ENCODE data around the gene EMILIN2. TPM values are rescaled to one million over a fixed set of nuclear protein-coding genes. Genes with fewer than 3 reads are reported as not detected.

The EMILIN2 gene
- total RNA-seq, 5 donors from 2014 or later (not counting 1 experiment from before 2014, with no cell fraction given), result 3.3 to 19.2 (median 15.0) TPM

GRCh38 chr18:2883076-2883735 lies 36.4 kb downstream of the EMILIN2 start:
- Histone ChIP-seq H3K4me1 (ENCODE audit: control insufficient read depth in 1 of 2, extremely low read depth in 1 of 2, insufficient read depth in 2 of 2, low read length in 2 of 2) (peaks cover 24 to 46% of the 10 kb centered on the region in 2 experiments), H3K27ac (ENCODE audit: low read length) (peak overlapping the region; percentile 77), H3K36me3 (ENCODE audit: control insufficient read depth in 2 of 2, extremely low read depth in 1 of 2, insufficient read depth in 1 of 2, low read length in 1 of 2) (no peaks in the 10 kb centered on the region), H3K27me3 (replicated peaks in 1 of 2; ENCODE audit: control insufficient read depth in 2 of 2, extremely low read depth in 1 of 2, insufficient read depth in 2 of 2, low read length in 1 of 2) (no peaks in the 10 kb centered on the region), H3K9me3 (peaks cover 9% of the 10 kb centered on the region), H3K4me3 (ENCODE audit: control insufficient read depth in 1 of 2, extremely low read depth in 1 of 2, low read length in 1 of 2) (peak overlapping the region in 1 of 2 donors; percentile 35)
- peak; percentile 93 to 97 (median 94) for ATAC-seq (replicated peaks in 1 of 4)
- 32% methylated on average over 8 of the region's 10 CpGs for WGBS (ENCODE audit: insufficient coverage)
- Mint-ChIP-seq H3K27ac (peak overlapping the region; percentile 92 to 97), H3K9me3 (peaks cover 10 to 16% (median 11%) of the 10 kb centered on the region in 3 donors), H3K36me3 (peaks cover 7% of the 10 kb centered on the region), H3K27me3 (no peaks in the 10 kb centered on the region), H3K4me1 (peaks cover 34 to 51% (median 44%) of the 10 kb centered on the region in 3 donors), H3K4me3 (peak overlapping the region; percentile 21 to 81 (median 45))
- ChIA-PET CTCF (interaction anchor here in 1 of 2 donors (0.5 to 0.6 kb wide), 2 partner anchors 297 to 821 kb away, joined by 4 to 5 read pairs; no protein-coding TSS in a partner anchor), POLR2A (interaction anchor here in 1 of 2 donors (0.6 to 0.7 kb wide), 2 partner anchors 163 to 207 kb away, joined by 3 to 9 read pairs; no protein-coding TSS in a partner anchor)
- DNase-seq, result peak in 29 of 35 experiments; percentile 25 to 66 (median 39)

DNA sequence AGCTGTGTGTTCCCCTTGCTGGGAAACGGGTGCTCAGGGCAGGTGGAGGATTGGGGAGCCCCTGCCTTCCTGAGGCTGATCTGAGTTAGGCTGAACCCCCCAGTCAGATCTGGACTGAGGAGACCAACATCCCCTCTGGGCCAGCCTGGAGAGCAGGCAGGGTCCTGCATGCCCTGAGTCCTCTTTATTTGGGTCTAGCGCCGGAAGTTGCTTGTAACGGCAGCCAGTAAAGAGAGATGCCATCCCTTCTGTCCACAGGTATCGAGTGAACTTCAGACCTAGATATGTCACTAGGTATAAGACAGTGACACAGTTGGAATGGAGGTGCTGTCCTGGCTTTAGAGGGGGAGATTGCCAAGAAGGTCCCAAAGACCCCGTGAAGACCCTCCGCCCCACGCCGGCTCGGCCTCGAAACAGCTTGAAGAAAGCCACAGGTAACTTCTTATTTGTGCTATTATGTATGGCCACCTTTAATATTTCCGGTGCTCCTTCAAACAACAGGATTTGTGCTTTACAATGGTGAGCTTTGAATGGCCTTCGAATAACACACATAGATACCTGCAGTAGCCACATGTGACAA lies 38.0 kb downstream of the EMILIN2 start:
- Mint-ChIP-seq H3K9me3 (peaks cover 10 to 16% (median 11%) of the 10 kb centered on the region in 3 donors), H3K36me3 (peaks cover 7% of the 10 kb centered on the region), H3K4me3 (no peak overlapping the region), H3K27me3 (no peaks in the 10 kb centered on the region), H3K27ac (peak overlapping the region in 1 of 2 donors; percentile 97), H3K4me1 (peaks cover 46 to 59% (median 47%) of the 10 kb centered on the region in 3 donors)
- ATAC-seq (replicated peaks in 1 of 4), result no peak
- no peak overlapping the region for H3K4me3 ChIP-seq (ENCODE audit: control insufficient read depth in 1 of 2, extremely low read depth in 1 of 2, low read length in 1 of 2)
- H3K27me3 ChIP-seq (replicated peaks in 1 of 2; ENCODE audit: control insufficient read depth in 2 of 2, extremely low read depth in 1 of 2, insufficient read depth in 2 of 2, low read length in 1 of 2), result no peaks in the 10 kb centered on the region
- POLR2A ChIA-PET, result interaction anchor here in 1 of 2 donors (0.6 kb wide), 1 partner anchor 103 kb away, joined by 5 read pairs; no protein-coding TSS in a partner anchor
- no peak overlapping the region for H3K27ac ChIP-seq (ENCODE audit: low read length)
- WGBS (ENCODE audit: insufficient coverage), result 100% methylated on average over 7 of the region's 13 CpGs
- H3K36me3 ChIP-seq (ENCODE audit: control insufficient read depth in 2 of 2, extremely low read depth in 1 of 2, insufficient read depth in 1 of 2, low read length in 1 of 2), result no peaks in the 10 kb centered on the region
- CTCF ChIA-PET, result no interaction called here
- peaks cover 29 to 54% of the 10 kb centered on the region in 2 experiments for H3K4me1 ChIP-seq (ENCODE audit: control insufficient read depth in 1 of 2, extremely low read depth in 1 of 2, insufficient read depth in 2 of 2, low read length in 2 of 2)
- peaks cover 9% of the 10 kb centered on the region for H3K9me3 ChIP-seq
- DNase-seq, result no peak

DNA sequence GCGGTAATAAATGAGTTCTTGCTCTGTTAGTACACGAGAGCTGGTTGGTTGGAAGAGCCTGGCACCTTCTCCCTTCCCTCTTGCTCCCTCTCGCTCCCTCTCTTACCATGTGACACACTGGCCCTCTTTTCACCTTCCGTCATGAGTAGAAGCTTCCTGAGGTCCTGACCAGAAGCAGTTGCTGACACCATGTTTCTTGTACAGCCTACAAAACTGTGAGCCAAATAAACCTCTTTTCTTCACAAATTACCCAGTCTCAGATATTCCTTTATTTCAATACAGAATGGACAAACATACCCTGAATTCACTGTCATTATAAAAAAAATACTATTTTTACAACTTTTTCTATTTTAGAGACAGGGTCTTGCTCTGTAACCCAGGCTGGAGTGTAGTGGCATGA lies 40.7 kb downstream of the EMILIN2 start:
- H3K27ac Mint-ChIP-seq, result no peak overlapping the region
- H3K4me1 ChIP-seq (ENCODE audit: control insufficient read depth in 1 of 2, extremely low read depth in 1 of 2, insufficient read depth in 2 of 2, low read length in 2 of 2), result peaks cover 44 to 55% of the 10 kb centered on the region in 2 experiments
- CTCF ChIA-PET, result no interaction called here

DNA sequence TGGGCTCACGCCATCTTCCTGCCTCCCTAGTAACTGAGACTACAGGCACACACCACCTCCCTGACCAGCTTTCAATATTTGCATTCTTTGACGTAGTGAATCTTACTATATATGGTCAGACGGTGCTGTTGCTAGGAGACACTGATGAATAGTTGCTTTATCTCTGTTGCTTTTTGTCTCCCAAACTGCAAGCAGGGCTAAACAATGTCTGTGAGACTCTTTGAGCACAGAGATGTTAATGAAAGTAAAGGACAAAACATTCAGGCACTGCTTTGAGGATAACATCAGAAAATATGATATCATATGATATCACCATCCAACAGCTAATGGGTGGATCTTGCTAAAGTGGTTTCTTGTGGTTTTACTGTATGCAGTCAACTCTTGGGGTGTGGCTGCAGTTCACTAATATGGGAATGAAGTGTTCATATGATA lies 43.0 kb downstream of the EMILIN2 start:
- POLR2A ChIA-PET, result interaction anchor here in 1 of 2 donors (0.6 to 0.9 kb wide), 2 partner anchors 9 to 383 kb away, joined by 3 read pairs; no protein-coding TSS in a partner anchor
- Mint-ChIP-seq H3K4me3 (peak overlapping the region in 1 of 3 donors; percentile 75), H3K36me3 (peaks cover 7% of the 10 kb centered on the region), H3K27me3 (no peaks in the 10 kb centered on the region), H3K9me3 (peaks cover 10 to 16% (median 11%) of the 10 kb centered on the region in 3 donors), H3K27ac (peak overlapping the region; percentile 71 to 85), H3K4me1 (peaks cover 46 to 66% (median 48%) of the 10 kb centered on the region in 3 donors)
- peak in 6 of 35 experiments; percentile 21 to 71 (median 25) for DNase-seq
- ATAC-seq (replicated peaks in 1 of 4), result peak; percentile 39 to 88 (median 52)
- Histone ChIP-seq H3K27ac (ENCODE audit: low read length) (peak overlapping the region; percentile 73), H3K9me3 (peaks cover 9% of the 10 kb centered on the region), H3K36me3 (ENCODE audit: control insufficient read depth in 2 of 2, extremely low read depth in 1 of 2, insufficient read depth in 1 of 2, low read length in 1 of 2) (no peaks in the 10 kb centered on the region), H3K4me3 (ENCODE audit: control insufficient read depth in 1 of 2, extremely low read depth in 1 of 2, low read length in 1 of 2) (no peak overlapping the region), H3K27me3 (replicated peaks in 1 of 2; ENCODE audit: control insufficient read depth in 2 of 2, extremely low read depth in 1 of 2, insufficient read depth in 2 of 2, low read length in 1 of 2) (no peaks in the 10 kb centered on the region), H3K4me1 (ENCODE audit: control insufficient read depth in 1 of 2, extremely low read depth in 1 of 2, insufficient read depth in 2 of 2, low read length in 2 of 2) (peaks cover 35 to 39% of the 10 kb centered on the region in 2 experiments)
- CTCF ChIA-PET, result interaction anchor here in 1 of 2 donors (0.7 to 1.6 kb wide), 2 partner anchors 13 to 253 kb away, joined by 3 to 5 read pairs; no protein-coding TSS in a partner anchor
- no CpG with 5 or more reads among the region's 3 CpGs for WGBS (ENCODE audit: insufficient coverage)

More for the DNA sequence above, 40.7 kb downstream of the EMILIN2 start:
- Histone ChIP-seq H3K9me3 (peaks cover 9% of the 10 kb centered on the region), H3K36me3 (ENCODE audit: control insufficient read depth in 2 of 2, extremely low read depth in 1 of 2, insufficient read depth in 1 of 2, low read length in 1 of 2) (no peaks in the 10 kb centered on the region), H3K27ac (ENCODE audit: low read length) (no peak overlapping the region), H3K4me3 (ENCODE audit: control insufficient read depth in 1 of 2, extremely low read depth in 1 of 2, low read length in 1 of 2) (no peak overlapping the region), H3K27me3 (replicated peaks in 1 of 2; ENCODE audit: control insufficient read depth in 2 of 2, extremely low read depth in 1 of 2, insufficient read depth in 2 of 2, low read length in 1 of 2) (no peaks in the 10 kb centered on the region)
- Mint-ChIP-seq H3K4me3 (no peak overlapping the region), H3K4me1 (peaks cover 55 to 71% (median 61%) of the 10 kb centered on the region in 3 donors), H3K9me3 (peaks cover 10 to 16% (median 11%) of the 10 kb centered on the region in 3 donors), H3K36me3 (peaks cover 7% of the 10 kb centered on the region), H3K27me3 (no peaks in the 10 kb centered on the region)
- DNase-seq (no peak), ATAC-seq (replicated peaks in 1 of 4) (no peak)
- POLR2A ChIA-PET, result no interaction called here
- WGBS (ENCODE audit: insufficient coverage), result 100% methylated on average over 1 of the region's 4 CpGs

DNA sequence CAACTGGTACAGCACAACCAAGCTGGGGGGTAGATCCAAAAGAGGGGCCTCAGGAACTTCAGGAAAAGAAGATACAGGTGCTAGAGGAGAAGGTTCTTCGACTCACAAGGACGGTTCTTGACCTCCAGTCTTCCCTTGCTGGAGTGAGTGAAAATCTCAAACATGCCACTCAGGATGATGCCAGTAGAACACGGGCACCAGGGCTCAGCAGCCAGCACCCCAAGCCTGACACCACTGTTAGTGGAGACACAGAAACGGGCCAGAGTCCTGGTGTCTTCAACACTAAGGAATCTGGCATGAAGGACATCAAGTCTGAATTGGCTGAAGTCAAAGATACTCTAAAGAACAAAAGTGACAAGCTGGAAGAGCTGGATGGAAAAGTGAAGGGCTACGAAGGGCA lies 43.8 kb downstream of the EMILIN2 start:
- WGBS (ENCODE audit: insufficient coverage), result 93% methylated on average over 5 of the region's 5 CpGs
- no peak for DNase-seq
- H3K27ac ChIP-seq (ENCODE audit: low read length), result peak overlapping the region; percentile 73
- peaks cover 9% of the 10 kb centered on the region for H3K9me3 ChIP-seq
- Mint-ChIP-seq H3K4me1 (peaks cover 46 to 66% (median 51%) of the 10 kb centered on the region in 3 donors), H3K9me3 (peaks cover 10 to 16% (median 11%) of the 10 kb centered on the region in 3 donors), H3K4me3 (peak overlapping the region in 1 of 3 donors; percentile 75), H3K27me3 (no peaks in the 10 kb centered on the region), H3K27ac (peak overlapping the region; percentile 71 to 85), H3K36me3 (peaks cover 11% of the 10 kb centered on the region)
- POLR2A ChIA-PET, result interaction anchor here in 1 of 2 donors (0.9 kb wide), 1 partner anchor 8 kb away, joined by 3 read pairs; no protein-coding TSS in a partner anchor
- H3K36me3 ChIP-seq (ENCODE audit: control insufficient read depth in 2 of 2, extremely low read depth in 1 of 2, insufficient read depth in 1 of 2, low read length in 1 of 2), result no peaks in the 10 kb centered on the region
- ATAC-seq (replicated peaks in 1 of 4), result no peak
- H3K4me1 ChIP-seq (ENCODE audit: control insufficient read depth in 1 of 2, extremely low read depth in 1 of 2, insufficient read depth in 2 of 2, low read length in 2 of 2), result peaks cover 34 to 37% of the 10 kb centered on the region in 2 experiments
- no peak overlapping the region for H3K4me3 ChIP-seq (ENCODE audit: control insufficient read depth in 1 of 2, extremely low read depth in 1 of 2, low read length in 1 of 2)
- no peaks in the 10 kb centered on the region for H3K27me3 ChIP-seq (replicated peaks in 1 of 2; ENCODE audit: control insufficient read depth in 2 of 2, extremely low read depth in 1 of 2, insufficient read depth in 2 of 2, low read length in 1 of 2)
- CTCF ChIA-PET, result interaction anchor here in 1 of 2 donors (0.7 to 1.6 kb wide), 2 partner anchors 12 to 253 kb away, joined by 3 to 5 read pairs; no protein-coding TSS in a partner anchor
